Measurements from ENCODE around the gene SPSB3.
"Not testable (repeated sequence)": the region's sequence is repeated elsewhere in the genome, so short reads cannot be mapped to it uniquely, and the experiment has no call there.

SPSB3 gene

DNA sequence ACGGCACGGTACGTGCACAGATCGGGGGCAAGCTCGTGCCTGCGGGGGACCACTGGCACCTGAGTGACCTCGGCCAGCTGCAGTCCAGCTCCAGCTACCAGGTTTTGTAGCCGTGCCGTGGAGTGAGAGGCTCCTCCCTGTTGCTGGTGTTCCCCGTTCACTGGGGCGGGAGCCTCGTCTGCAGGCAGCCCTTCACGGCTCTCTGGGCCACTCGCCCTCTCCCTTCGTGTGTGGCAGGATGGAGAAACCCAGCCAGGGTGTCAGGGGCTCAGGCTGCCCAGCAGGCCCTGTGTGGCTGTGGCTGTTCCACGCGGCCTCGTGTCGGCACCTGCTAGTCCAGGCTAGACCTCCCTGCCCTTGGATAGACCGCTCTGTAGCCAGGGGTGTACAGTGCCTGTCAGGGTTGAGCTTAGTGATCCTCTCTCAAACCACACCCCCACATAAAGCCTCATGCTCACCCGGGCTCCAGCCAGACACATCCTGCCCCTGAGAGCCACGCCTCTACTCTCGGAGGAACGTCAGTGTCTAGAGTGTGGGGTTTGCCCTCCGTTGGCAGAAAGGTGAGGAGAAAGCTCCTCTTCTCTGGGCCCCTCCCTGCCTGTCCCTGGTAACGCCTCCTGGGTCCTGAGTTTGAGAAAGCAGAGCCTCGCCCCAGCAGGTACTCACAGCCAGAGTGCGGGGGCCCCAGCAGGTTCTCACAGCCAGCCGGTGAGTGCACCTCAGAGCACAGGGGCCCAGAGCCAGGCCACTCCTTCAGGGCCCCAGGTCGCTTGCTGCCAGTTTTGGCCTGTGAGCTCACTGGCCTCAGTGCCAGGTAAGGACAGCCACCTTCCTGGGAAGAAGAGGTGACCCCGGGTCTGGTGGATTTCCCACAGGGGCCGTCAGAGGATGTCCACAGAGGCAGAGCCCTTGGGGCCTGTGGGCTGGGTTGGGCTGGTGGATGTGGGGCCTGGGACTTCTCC is 38.7 kb downstream of the SPSB3 start:
- TF ChIP-seq, protein P1, sequence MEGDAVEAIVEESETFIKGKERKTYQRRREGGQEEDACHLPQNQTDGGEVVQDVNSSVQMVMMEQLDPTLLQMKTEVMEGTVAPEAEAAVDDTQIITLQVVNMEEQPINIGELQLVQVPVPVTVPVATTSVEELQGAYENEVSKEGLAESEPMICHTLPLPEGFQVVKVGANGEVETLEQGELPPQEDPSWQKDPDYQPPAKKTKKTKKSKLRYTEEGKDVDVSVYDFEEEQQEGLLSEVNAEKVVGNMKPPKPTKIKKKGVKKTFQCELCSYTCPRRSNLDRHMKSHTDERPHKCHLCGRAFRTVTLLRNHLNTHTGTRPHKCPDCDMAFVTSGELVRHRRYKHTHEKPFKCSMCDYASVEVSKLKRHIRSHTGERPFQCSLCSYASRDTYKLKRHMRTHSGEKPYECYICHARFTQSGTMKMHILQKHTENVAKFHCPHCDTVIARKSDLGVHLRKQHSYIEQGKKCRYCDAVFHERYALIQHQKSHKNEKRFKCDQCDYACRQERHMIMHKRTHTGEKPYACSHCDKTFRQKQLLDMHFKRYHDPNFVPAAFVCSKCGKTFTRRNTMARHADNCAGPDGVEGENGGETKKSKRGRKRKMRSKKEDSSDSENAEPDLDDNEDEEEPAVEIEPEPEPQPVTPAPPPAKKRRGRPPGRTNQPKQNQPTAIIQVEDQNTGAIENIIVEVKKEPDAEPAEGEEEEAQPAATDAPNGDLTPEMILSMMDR (IDR thresholded peaks at IDR 0.05; ENCODE audit: low read depth, low read length) = no peak

DNA sequence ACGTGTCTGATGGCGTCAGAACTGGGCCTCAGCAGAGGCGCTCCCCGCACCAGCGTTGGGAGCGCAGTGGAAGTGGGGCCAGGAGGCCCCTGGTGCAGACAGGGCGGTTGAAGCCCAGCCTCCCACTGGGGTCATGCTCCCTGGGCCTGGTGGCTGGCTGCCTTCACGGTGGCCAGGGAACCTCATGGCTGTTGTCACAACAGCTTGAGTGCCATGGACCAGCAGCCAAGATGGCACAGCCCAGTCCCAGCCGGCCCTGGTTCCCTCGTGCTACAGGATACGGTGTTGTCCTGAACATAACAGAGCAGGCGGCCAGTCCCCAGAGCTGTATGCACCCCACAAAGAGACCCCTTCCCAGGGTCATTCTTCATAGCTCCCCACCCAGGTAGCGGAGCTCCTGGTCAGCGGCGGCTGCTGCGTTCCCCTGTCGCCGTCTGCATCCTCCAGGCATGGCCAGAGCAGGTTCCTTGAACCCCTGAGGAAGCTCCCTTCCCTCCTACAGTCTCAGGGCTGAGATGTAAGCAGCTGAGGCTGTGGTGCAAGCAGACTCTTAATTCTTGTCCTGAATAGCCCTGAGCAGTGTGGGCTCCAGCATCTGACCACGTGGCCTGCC is 40.7 kb downstream of the SPSB3 start:
- no peak for DNase-seq (ENCODE audit: extremely low read depth, low read depth)
- TF ChIP-seq, protein P1 (IDR thresholded peaks at IDR 0.05; ENCODE audit: low read depth, low read length) = no peak

More for the DNA sequence above, 38.7 kb downstream of the SPSB3 start:
- no peak for DNase-seq (ENCODE audit: extremely low read depth, low read depth)

DNA sequence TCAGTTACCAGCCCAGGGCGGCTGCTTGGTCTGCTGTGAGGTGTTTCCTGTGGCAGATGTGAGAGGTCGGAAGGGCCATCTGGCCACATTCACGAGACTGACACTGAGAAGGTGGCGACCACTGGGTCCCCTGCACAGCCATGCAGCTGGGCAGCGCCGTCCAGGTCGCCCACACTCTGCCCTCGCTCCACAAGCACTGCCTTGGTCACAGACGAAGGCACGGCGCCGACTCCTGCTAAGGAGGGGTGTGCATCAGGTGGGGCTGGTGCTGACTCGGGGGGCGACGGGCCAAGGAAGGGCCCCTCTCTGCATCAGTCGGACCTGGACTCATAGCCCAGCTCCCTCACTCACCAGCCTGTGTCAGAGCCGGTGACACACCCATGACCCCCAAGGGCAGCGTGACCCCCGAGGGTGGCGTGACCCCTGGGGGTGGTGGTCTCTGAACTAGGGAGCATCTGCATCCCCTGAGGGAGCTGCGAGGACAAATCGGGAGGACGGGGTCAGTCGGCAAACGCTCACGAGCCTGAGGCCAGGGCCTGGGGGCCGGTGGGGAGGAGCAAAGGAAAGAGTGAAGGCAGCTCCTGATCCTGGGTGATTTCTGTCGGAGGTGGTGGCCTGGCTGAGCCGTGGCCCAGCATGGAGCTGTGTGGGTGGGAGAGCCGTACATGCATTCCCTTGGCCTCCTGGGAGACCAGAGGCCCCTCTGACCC is 41.4 kb downstream of the SPSB3 start:
- no peak for DNase-seq (ENCODE audit: extremely low read depth, low read depth)
- TF ChIP-seq, protein P1 (IDR thresholded peaks at IDR 0.05; ENCODE audit: low read depth, low read length) = no peak

DNA sequence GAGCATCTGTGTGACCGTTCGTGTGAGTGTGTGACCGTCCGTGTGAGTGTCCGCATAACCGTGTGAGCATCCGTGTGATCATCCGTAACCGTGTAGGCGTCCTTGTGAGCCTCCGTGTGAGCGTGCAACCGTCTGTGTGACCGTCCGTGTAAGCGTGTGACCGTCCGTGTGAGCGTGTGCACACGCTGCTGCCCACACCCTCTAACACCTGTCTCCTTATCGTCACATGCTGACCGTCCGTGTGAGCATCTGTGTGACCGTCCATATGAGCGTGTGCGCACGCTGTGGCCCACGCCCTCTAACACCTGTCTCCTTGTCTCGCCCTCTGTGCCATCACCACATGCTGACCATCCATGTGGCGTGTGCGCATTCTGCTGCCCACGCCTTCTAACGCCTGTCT is 42.1 kb downstream of the SPSB3 start:
- TF ChIP-seq, protein P1 (IDR thresholded peaks at IDR 0.05; ENCODE audit: low read depth, low read length) = no peak
- DNase-seq (ENCODE audit: extremely low read depth, low read depth) = no peak

DNA sequence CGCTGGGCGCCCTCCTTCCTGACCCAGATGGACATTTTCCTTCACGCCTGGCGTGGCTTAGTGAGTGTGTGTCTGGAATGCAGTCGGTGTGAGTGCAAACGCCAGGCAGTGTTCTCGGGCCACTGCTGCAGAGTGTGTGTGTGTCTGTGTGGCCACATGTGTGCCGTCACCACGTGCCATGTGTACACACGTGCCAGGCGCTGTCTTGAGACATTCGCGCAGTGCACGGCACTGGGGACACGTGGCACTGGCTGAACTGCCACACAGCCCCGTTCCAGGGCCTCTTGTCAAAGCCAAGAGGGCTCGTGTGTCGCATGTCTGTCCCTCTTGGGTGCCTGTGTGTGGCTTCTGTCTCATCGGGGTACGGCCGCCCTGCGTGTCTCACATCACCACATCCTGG is 47.6 kb downstream of the SPSB3 start:
- TF ChIP-seq, protein P1 (IDR thresholded peaks at IDR 0.05; ENCODE audit: low read depth, low read length) = no peak
- DNase-seq (ENCODE audit: extremely low read depth, low read depth) = no peak

DNA sequence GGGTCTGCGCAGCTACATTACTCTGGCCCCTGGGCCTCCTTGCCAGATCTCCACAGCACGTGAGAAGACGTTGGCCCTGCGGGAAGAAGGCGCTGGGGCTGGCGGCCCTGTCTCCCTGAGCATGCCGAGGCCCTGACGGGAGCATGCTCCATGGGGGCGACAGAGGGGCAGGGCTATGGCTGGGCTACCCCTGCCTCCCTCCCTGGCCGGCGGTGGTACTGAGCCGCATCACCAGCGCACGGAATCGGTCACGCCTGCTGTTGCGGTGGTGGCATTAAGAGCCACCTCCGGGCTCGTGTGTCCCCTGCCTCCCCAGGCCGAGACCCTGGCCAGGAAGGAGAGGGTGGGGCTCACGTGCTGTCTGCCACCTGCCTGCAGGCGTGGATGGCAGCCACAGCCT is 48.2 kb downstream of the SPSB3 start:
- TF ChIP-seq, protein P1 (IDR thresholded peaks at IDR 0.05; ENCODE audit: low read depth, low read length) = no peak
- DNase-seq (ENCODE audit: extremely low read depth, low read depth) = no peak

DNA sequence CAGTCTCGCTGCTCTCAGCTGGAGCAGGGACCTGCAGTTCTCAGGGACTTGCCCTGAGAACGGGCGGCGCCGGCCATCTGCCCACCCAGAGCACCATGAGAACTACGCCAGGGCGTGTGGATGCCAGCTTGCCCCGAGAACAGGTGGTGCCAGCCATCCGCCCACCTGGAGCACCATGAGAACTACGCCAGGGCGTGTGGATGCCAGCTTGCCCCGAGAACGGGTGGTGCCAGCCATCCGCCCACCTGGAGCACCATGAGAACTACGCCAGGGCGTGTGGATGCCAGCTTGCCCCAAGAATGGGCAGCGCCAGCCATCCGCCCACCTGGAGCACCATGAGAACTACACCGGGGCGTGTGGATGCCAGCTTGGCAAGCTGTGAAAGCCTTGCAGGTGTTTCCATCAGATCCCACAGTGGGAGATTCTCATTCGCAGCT is 49.8 kb downstream of the SPSB3 start:
- DNase-seq (ENCODE audit: extremely low read depth, low read depth) = not testable (repeated sequence)

Measured in AG09319 (cell line).